Measurements from ENCODE around the gene TMPRSS13. TPM values are rescaled to one million over a fixed set of nuclear protein-coding genes. Genes with fewer than 3 reads are reported as not detected.

The TMPRSS13 gene
- total and polyA plus RNA-seq, 2 donors from 2014 or later = 1.2 to 1.9 TPM

GRCh38 chr11:117969160-117969991 is 40.2 kb upstream of the TMPRSS13 start:
- Histone ChIP-seq H3K9me3 (ENCODE audit: control insufficient read depth in 2 of 3, insufficient read depth in 1 of 3, low read length in 3 of 3) (no peaks in the 10 kb centered on the region), H3K27me3 (ENCODE audit: control insufficient read depth, insufficient read depth, low read length) (no peaks in the 10 kb centered on the region), H3K27ac (ENCODE audit: low read depth in 2 of 2, low read length in 2 of 2) (no peak overlapping the region), H3K9ac (ENCODE audit: low read length in 3 of 3) (no peak overlapping the region), H3K4me3 (ENCODE audit: low read length in 3 of 3) (no peak overlapping the region), H3K36me3 (ENCODE audit: control insufficient read depth in 2 of 3, insufficient read depth in 3 of 3, low read length in 3 of 3) (no peaks in the 10 kb centered on the region), H3K4me1 (ENCODE audit: control insufficient read depth in 2 of 3, insufficient read depth in 2 of 3, low read depth in 1 of 3, low read length in 3 of 3) (no peaks in the 10 kb centered on the region)
- intact Hi-C loops (cut with DNase I) = no loop called here
- FAIRE-seq = no peak
- DNase-seq = no peak
- no peak for TF ChIP-seq CTCF (IDR thresholded peaks at IDR 0.05; ENCODE audit: borderline replicate concordance, extremely low read depth, insufficient read depth)

- H3K9ac ChIP-seq (ENCODE audit: low read length in 3 of 3) = no peak overlapping the region
- no peaks in the 10 kb centered on the region for H3K27me3 ChIP-seq (ENCODE audit: control insufficient read depth, insufficient read depth, low read length)
- FAIRE-seq = no peak
- intact Hi-C loops (cut with DNase I) = no loop called here
- no peaks in the 10 kb centered on the region for H3K4me1 ChIP-seq (ENCODE audit: control insufficient read depth in 2 of 3, insufficient read depth in 2 of 3, low read depth in 1 of 3, low read length in 3 of 3)
- H3K4me3 ChIP-seq (ENCODE audit: low read length in 3 of 3) = no peak overlapping the region
- no peaks in the 10 kb centered on the region for H3K36me3 ChIP-seq (ENCODE audit: control insufficient read depth in 2 of 3, insufficient read depth in 3 of 3, low read length in 3 of 3)
- TF ChIP-seq CTCF (IDR thresholded peaks at IDR 0.05; ENCODE audit: borderline replicate concordance, extremely low read depth, insufficient read depth) = no peak
- no peak for DNase-seq
- no peaks in the 10 kb centered on the region for H3K9me3 ChIP-seq (ENCODE audit: control insufficient read depth in 2 of 3, insufficient read depth in 1 of 3, low read length in 3 of 3)
- H3K27ac ChIP-seq (ENCODE audit: low read depth in 2 of 2, low read length in 2 of 2) = no peak overlapping the region
Measured at GRCh38 chr11:117966908-117967307, 37.7 kb upstream of the TMPRSS13 start.

- Histone ChIP-seq H3K27me3 (ENCODE audit: control insufficient read depth, insufficient read depth, low read length) (no peaks in the 10 kb centered on the region), H3K4me1 (ENCODE audit: control insufficient read depth in 2 of 3, insufficient read depth in 2 of 3, low read depth in 1 of 3, low read length in 3 of 3) (no peaks in the 10 kb centered on the region), H3K27ac (ENCODE audit: low read depth in 2 of 2, low read length in 2 of 2) (no peak overlapping the region), H3K36me3 (ENCODE audit: control insufficient read depth in 2 of 3, insufficient read depth in 3 of 3, low read length in 3 of 3) (no peaks in the 10 kb centered on the region), H3K9ac (ENCODE audit: low read length in 3 of 3) (no peak overlapping the region), H3K4me3 (ENCODE audit: low read length in 3 of 3) (no peak overlapping the region), H3K9me3 (ENCODE audit: control insufficient read depth in 2 of 3, insufficient read depth in 1 of 3, low read length in 3 of 3) (no peaks in the 10 kb centered on the region)
- FAIRE-seq = no peak
- TF ChIP-seq CTCF (IDR thresholded peaks at IDR 0.05; ENCODE audit: borderline replicate concordance, extremely low read depth, insufficient read depth) = no peak
- no peak for DNase-seq
- intact Hi-C loops (cut with DNase I) = no loop called here
Measured at GRCh38 chr11:117962826-117963225, 33.6 kb upstream of the TMPRSS13 start.

Measured in kidney (tissue), 14 donors.